Measurements from ENCODE around the gene DIP2C.

DIP2C gene

DNA sequence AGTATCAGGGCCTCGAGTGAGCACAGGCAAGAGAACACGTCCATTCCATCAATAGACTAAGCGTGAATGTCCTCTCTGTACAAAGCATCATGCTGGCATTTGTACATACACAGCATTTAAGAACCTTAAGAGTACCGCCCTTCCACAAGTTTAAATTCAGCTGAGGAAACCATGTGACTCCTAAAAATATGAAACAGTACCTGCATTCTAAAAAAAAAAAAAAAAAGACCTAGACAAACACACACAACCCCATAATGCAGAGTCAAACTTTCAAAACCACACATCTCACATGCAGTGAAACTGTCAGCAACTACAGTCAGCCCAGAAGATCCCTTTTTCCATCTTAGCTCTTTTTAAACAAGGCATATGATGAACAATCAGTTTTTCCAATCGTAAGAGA, 124.3 kb downstream of the DIP2C start:
- DNase-seq = no peak

DNA sequence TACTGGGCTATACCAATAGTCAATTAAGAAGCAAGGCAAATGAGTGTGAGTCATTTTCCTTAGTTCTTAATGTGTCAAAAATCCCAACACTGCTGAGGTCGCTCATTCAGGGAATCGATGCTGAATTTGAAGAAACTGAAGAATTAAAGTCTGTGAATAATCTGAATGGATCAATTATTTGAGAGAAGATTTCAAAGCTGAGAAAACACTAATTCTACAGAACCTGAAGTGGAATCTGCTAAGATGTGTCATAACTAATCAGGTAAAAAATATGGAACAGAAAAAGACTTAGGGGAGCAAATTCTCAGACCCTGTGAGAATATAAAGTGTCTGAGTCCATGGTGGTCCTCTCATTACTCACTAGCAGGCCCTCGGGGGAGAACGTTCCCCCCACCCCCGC, 125.6 kb downstream of the DIP2C start:
- DNase-seq = no peak

DNA sequence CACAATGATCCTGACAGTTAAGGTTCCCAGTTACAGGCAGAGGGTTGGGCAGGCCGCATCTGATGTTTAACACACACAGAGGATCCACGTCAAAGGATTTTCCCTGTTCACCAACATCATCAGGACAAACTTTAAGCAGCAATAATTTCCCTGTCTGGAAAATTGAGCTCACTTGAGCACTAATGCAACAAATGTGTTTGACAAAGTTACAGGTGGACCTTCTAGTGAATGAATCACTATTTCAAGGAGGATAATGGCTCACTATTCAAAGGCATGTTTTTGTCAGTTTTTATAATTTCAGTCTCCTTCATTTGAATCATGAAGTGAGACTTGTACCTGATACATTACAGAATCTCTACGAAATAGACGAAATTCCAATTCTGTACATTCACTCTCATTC, 127.3 kb downstream of the DIP2C start:
- no peak for DNase-seq

DNA sequence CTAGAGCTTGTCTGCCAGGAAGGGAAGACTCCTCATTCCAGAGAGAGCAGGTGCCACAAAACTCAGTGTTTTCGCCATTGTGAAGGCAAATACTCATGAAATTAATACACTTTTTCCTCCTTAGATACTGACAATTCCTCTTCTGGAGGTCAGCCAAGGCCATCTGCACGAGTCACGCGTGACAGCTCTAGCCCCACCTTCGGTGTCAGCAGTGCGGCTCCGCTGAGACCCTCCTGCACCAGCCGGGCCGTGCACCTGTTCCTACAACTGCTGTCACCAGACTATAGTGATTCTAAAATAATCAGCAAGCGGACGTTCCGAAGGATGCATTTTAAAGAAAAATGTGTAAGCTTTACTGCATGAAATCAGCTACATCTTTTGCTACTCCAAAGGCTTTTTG, 127.7 kb downstream of the DIP2C start:
- DNase-seq = no peak

DNA sequence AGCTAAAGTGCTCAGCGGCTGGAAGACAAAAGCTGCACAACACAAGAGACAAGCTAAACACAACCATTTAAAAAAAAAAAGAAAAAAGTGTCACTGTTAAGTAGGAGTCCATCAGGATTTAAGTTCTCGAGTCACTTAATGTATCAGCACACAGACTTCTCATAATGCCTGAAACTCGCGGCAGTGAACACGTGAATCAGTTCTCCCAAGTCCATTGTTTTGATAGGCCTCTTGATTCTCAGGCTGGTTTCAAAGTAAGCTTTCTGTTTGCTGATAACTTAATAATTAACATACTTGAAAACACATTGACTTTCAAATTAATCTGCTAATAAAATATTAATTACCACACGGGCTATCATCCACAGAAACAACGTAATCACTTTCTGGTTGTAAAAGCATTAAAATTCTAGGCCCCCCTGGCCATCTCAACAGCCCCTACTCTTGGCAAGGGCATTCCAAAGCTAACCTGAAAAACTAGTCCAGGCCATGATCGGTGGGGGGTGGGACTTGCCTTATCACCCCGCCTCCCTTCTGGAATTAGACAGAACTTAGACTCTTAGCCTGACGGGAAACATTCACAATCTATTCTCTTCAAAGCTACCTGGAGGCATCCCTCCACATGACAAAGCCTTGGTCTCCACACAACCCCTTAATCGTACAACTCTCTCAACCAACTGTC, 129.0 kb downstream of the DIP2C start:
- no peak for DNase-seq

DNA sequence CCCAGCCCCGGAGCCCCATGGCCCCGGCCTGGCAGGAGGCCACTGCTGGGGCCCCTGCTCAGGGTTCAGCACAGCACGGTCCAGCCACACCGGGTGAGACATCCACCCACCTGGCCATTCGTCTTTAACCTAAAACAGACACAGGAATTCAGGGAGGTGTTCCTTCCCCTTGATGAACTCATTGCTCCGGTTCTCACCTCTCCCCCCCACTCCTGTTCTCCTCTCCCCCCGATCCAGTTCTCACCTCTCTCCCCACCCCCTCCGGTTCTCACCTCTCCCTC, 129.8 kb downstream of the DIP2C start:
- no peak for DNase-seq

DNA sequence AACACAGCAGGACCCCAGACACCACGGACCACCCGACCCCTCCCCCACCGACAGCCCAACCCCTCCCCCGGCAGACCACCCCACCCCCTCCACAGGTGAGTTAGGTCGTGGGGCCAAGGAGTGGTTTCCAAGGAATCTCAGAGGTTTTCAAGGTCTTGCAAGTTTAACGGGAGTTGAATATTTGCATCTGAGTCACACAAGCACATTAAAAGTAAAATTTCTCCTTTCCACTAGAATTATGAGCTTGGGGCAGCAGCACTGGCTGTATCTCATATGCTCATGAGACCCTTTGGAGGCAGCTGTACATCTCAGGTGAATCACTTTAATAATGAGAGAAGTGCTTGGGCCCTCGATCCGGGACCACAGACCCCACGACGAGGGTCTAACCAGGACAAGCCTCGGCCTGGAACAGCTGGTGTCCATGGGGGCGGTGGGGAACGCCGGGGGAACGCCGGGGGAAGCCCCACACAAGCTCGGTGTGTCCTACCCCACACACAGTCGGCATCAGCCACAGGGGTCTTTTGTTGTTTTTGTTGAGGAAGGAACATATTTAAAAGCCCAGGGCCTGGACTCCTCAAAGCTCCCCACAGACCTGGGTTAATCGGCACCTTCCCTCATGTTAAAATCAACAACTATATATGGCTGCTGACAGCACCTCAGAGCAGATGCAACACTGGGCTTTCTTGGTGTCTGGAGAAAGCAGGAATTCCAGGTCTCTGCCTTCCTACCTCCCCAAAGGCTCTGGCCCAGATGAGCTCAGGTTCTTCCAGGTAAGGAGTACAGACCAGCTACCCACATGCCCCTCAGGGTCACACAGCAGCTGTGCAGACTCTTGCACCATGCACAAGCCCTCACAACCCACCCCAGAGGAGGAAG, 130.3 kb downstream of the DIP2C start:
- DNase-seq = no peak

DNA sequence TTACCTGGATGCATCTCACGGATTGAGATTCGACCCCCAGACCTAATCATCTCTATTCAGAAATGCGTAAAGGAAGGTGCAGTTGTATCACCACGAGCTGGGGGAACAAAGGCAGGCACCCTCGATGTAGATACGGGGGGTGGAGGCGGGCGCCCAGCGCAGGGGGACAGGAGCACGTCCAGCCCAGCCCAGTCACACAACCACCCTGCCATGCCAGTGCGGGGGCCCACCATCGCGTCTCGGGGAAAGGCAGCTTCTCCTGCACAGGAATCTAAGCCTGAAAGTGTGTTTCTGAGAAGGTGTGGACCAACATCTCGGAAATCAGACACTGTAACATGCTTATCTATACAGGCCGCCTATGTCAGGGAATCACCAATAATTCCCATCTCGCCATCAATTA, 131.1 kb downstream of the DIP2C start:
- no peak for DNase-seq

DNA sequence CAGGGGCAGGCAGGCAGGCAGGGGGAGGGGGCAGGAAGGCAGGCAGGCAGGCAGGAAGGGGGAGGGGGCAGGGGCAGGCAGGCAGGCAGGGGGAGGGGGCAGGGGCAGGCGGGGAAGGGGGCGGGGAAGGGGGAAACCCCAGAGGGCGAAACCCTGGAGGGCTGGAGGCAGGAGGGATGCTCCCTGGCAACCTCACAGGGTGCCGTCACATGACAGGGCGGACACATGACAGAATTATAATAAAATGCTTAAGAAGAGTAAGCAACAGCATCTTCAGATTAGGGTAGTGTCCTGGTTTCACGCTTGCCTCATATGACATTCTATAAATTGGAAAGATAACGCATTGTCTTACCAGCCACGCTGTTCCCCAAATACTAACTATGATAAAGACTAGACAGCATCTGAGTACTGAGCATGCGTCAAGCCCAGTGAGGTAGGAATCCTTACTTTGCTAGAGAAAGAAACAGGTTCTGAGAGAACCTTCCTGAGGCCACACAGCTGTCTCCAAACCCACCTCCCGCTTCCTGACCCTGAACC, 131.6 kb downstream of the DIP2C start:
- no peak for DNase-seq

DNA sequence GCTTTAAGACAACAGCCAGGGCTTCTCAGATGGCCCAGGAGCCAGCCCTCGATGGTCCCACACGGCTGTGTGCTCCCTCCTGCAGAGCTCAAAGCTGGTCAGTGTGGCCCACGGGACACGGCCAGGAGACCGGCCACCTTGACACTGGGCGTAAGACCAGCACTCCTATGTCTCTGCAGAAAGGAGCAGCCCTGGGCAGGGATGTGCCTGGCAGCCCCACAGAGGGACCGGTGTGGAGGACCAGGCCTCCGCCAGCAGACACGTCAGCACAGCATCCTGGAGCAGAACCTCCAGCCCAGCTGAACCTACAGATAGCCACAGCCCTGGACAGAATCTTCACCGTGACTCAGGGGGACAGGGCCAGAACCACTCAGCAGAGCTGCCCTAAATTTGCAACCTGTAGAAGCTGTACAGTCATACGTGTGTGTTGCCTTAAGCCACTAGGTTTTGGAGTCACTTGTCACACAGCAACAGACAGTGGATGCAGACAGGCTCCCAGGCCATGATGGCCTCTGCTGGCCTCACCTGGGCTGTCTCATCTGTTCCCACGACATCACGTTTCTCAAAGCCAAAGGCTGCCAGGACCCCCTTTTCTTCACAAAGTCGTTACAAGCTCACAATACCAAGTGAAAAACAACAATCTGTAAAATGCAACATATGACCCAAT, 132.4 kb downstream of the DIP2C start:
- DNase-seq = no peak

DNA sequence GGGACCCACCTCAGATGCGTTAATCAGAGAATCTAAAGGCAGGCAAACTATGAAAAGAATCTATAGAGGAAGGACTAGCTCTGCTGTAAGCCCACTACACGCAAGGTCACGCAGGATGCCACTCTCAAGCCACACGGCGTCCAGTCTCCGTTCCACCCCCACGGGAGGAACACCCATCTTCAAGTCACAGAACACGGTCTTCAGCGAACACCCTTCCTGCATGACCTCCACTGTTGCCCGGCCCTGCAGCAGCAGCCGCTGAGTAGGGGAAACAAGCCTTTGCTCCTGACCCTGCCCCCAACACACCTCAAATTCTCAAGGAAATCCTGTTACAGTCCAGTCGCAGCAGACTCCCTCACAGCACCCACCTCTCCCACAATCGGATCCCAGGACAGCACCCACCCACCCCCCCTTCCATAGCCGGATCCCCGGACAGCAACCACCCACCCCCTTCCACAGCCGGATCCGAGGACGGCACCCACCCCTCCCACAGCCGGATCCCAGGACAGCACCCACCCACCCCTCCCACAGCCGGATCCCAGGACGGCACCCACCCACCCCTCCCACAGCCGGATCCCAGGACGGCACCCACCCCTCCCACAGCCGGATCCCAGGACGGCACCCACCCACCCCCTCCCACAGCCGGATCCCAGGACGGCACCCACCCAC, 133.7 kb downstream of the DIP2C start:
- no peak for DNase-seq

DNA sequence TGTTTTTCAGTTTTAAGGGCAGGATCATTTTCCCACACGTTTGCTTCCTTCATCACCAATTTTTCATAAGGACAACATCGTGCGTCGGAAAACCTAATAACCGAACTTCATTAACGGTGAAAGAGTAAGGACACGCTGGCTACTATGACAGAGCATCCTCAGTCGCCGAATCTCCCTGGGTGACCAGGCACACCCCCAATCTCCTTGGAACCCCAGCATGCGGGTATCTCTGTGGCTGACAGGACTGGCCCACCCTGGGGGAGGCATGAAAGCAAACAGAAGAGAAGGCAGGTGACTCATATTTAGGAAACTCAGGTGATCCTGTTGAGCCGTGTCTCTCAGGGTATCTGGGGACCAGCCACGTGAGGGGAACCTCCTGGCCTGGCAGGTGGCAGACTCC, 134.2 kb downstream of the DIP2C start:
- no peak for DNase-seq

DNA sequence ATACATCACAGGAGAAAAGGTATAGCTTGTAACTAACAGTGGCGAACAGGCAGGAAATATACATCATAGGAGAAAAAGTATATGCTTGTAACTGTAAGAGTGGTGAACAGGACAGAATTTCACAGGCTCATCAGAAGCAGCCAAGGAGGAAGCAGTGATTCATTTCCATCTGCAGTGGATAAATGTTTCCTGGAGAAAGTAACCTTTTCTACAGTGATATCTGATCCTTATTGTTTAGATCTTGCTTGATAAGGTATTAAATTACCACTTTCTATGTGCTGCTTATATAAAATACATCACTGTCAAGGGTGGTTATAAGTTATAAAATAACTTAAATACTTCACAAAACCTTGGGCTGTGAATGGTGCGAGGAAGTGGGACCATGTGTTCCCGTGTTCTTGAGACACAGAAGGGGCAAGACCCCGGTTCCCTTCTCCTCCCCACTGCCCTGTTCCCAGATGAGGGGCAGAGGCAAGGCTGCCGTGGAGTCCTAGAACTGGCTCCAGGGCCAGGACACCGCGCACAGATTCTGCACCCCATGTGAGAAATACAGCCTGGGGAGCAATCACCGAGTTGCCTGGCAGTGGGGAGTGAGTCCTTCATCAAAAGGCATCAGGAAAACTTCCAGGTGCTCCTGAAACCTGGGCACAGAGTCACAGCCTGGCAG, 135.2 kb downstream of the DIP2C start:
- no peak for DNase-seq

DNA sequence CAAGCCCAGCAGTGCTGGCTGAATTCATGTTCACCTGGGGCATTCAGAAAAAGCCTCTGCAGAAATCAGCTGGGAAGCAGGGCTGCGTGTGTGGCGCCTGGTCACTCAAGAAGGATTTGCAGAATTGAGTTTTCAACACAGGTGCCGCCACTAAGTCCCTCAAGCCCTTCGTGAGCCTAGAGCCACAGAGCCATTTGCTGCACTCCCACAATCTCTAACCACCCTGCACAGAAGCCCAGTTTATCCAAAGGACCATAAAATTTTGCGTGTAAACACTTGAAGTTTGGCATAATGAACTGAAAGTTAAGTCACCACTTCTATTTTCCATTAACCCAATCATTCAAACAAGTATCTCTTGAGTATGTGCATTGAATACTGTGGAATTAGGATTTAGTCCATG, 136.2 kb downstream of the DIP2C start:
- DNase-seq = no peak

DNA sequence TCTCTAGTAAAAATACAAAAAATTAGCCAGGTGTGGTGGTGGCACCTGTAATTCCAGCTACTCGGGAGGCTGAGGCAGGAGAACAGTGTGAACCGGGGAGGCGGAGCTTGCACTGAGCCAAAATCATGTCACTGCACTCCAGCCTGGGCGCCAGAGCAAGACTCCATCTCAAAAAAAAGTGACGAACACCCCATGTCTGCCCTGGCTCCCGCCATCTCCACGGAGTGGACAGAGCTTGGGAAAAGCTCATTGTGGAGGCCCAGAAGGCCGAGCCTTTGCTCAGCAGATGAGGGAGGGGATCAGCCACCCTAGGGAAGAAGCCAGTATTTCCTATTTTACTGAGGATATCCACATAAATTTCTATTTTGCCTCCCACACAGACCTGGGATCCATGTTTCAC, 136.8 kb downstream of the DIP2C start:
- DNase-seq = no peak

DNA sequence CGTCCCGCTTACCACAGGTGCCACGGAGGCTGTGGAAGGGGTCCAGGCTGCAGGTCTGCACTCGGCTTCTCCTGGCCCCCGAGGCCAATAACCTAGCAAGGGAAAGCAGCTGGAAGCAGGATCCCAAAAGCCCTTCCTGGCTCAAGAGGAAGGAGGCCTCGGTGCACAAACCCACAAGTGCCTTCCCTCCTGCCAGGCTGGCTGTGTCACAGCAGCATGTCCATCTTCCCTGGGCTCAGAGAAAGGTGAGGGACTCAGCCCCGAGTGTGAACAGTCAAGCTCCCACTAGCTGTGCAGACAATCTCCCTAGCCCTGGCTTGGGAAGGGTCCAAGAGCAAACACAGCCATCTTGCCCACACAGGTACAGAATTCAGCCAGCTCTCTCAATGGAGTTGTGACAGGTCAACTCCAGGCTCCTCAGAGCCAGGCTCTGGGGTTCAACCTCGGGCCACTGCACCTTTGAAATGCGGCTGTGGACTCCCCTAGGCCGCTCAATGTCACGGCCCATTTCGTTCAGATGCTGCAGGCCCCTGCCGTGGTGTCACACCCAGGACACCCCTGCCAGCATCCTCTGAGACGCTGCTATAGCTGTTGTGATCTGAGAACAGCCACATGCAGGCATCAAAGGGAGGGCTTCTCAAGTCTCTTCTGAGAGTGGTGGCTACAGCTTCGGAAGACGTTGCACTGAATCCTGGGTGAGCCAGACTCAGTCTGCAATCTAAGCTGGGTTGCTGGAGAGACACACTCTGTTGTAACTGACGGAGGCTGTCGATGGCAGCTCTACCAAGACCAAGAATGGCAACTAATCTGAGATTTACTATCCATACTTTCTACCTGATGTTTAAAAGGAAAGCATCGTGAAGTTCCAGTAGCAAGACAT, 137.9 kb downstream of the DIP2C start:
- no peak for DNase-seq

DNA sequence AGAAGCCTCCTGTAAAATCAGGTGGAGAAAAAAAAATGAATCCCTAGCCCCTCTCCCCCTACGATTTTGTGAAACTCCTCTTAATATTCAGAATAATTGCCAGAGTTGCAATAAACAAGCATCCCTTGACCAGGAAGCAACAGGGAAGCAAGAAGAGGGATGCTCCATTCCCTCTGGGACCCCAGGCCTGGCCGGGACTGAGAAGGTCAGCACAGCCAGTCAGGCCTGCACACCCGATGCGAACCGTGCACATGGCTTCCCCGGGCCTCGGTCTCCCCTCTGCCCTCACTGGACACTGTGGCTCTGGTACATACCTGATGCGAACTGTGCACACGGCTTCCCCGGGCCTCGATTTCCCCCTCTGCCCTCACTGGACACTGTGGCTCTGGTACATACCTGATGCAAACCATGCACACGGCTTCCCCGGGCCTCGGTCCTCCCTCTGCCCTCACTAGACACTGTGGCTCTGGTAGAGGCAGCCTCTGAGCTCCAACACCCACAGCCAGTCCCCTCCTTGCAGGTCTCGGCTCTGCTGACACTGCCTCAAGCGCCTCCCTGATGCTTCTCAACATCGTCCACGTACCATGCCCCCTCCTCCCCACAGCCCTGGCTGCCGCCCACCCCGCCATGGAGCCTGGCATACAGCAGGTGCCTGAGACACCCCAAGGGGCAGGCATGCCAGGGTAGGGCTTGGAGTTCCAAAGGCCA, 138.6 kb downstream of the DIP2C start:
- no peak for DNase-seq

DNA sequence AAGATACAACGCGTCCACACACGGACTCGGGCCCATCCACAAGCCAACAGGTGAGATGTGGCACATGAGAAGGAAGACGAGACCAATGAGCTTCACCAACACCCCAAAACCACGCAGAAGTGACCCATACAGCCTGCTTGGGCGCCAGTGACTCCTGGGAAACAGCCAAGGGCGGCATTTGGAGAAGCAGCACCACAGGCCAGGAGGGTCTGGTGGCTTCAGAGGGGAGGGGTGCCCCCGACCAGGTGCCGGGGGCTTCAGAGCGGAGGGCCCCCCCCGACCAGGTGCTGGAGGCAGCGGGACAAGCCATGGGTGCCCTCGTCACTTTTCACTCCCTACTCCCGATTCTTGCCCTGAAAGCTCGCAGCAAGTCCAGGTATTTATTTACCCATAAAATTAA, 140.1 kb downstream of the DIP2C start:
- DNase-seq = no peak

DNA sequence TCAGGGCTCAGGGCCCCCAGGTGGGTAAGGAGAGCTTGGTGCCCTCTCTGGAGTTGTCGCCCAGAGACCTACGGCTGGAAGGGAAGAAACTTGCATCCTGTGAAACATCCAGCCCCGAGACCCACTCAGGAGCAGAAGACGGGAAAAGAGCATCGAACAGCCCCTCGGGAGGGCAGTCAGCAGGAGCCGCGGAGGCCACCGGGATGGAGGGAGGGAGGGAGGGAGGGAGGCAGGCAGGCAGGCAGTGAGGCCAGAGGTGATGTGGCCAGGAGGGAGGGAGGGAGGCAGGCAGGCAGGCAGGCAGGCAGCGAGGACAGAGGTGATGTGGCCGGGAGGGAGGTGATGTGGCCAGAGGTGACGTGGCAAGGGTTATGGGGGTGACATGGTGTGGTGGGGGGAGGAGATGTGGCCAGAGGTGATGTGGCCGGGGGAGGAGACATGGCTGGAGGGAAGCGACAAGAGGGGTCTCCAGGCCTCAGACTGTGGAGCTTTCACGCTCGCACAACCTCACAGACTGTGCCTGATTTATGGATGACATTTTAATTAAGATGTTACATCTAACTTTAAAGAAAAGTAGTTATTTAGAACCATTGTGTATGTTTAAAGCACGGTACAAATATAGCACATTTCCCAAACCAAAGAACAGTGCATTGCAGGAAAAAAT, 141.1 kb downstream of the DIP2C start:
- no peak for DNase-seq

DNA sequence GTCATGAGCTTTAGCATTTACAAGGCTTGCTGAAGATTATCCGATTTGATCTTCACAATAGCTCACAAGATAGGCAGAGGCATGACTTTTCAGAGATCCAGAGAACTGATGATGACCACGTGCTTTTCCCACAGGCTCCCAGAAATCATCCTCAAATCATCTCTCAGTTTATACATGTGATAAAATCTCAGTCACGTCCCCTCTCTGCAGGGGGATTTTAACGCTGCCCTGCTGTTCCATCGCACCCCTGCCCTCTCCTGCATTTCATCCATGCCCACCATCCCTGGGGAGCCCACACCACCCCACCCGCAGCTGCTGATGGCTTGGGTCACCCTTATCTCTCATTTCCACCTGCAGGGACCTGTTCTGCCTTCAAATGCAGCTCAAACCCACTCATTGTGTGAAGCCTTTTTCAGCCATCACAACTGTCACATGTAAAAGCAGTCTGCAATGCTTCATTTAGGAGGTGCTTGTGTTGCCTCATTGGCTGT, 141.8 kb downstream of the DIP2C start:
- no peak for DNase-seq
